Trophoblast cell (in vitro differentiated cells and primary cell): ENCODE results near the gene SP6.

Experiments used
- DNase-seq, 2 donors: peaks; one replicate each; pipeline ENCODE4 v3.0.0-alpha.2; 2016
- H2AFZ ChIP-seq: 2 replicates; pipeline ENCODE4 v1.6.1; 2013; ENCODE audit warnings: low read length, moderate library complexity, mild to moderate bottlenecking; ENCODE audit not compliant: insufficient read depth, poor library complexity
- H2AK5ac ChIP-seq: 2 replicates; pipeline ENCODE4 v1.6.1; 2013; ENCODE audit warnings: mild to moderate bottlenecking, low read length
- H2BK120ac ChIP-seq: 2 replicates; pipeline ENCODE4 v1.6.1; 2013; ENCODE audit warnings: low read length, mild to moderate bottlenecking, moderate library complexity; ENCODE audit not compliant: insufficient read depth, poor library complexity
- H2BK12ac ChIP-seq: 2 replicates; pipeline ENCODE4 v1.6.1; 2013; ENCODE audit warnings: mild to moderate bottlenecking, low read length, moderate library complexity
- H2BK5ac ChIP-seq: 2 replicates; pipeline ENCODE4 v1.6.1; 2013; ENCODE audit warnings: low read length, low read depth, moderate library complexity, mild to moderate bottlenecking; ENCODE audit not compliant: poor library complexity
- H3K14ac ChIP-seq: 2 replicates; pipeline ENCODE4 v1.6.1; 2013; ENCODE audit warnings: mild to moderate bottlenecking, low read length
- H3K18ac ChIP-seq: 2 replicates; pipeline ENCODE4 v1.6.1; 2013; ENCODE audit warnings: mild to moderate bottlenecking, low read length
- H3K23ac ChIP-seq: 2 replicates; pipeline ENCODE4 v1.6.1; 2013; ENCODE audit warnings: low read length
- H3K27ac ChIP-seq: 2 replicates; pipeline ENCODE4 v1.5.1; 2013; ENCODE audit warnings: low read depth, mild to moderate bottlenecking, inconsistent platforms, low read length, moderate library complexity
- H3K27me3 ChIP-seq: 2 replicates; pipeline ENCODE4 v1.6.1; 2013; ENCODE audit warnings: inconsistent platforms, mild to moderate bottlenecking, low read length, moderate library complexity; ENCODE audit not compliant: insufficient read depth
- H3K36me3 ChIP-seq, 2 experiments: 1 replicate in 1 of 2; 2 replicates in 1 of 2; pipeline ENCODE4 v1.6.1; 2013; ENCODE audit warnings: low read length in 2 of 2, mild to moderate bottlenecking in 2 of 2, moderate library complexity in 1 of 2; ENCODE audit not compliant: insufficient read depth in 2 of 2, control insufficient read depth in 1 of 2
- H3K4ac ChIP-seq: 2 replicates; pipeline ENCODE4 v1.6.1; 2013; ENCODE audit warnings: low read depth, mild to moderate bottlenecking, low read length, moderate library complexity
- H3K4me1 ChIP-seq, 2 experiments: 1 replicate in 1 of 2; 2 replicates in 1 of 2; pipeline ENCODE4 v1.6.1; 2013; ENCODE audit warnings: low read length in 2 of 2, mild to moderate bottlenecking in 2 of 2, moderate library complexity in 1 of 2; ENCODE audit not compliant: insufficient read depth in 2 of 2, control insufficient read depth in 1 of 2
- H3K4me2 ChIP-seq: 2 replicates; pipeline ENCODE4 v1.6.1; 2013; ENCODE audit warnings: inconsistent platforms, mild to moderate bottlenecking, low read length, moderate library complexity
- H3K4me3 ChIP-seq: 2 replicates; pipeline ENCODE4 v1.5.1; 2013; ENCODE audit warnings: mild to moderate bottlenecking, low read depth, low read length, inconsistent platforms
- H3K79me1 ChIP-seq: one replicate; pipeline ENCODE4 v1.6.1; 2013; ENCODE audit warnings: low read length
- H3K79me2 ChIP-seq: 2 replicates; pipeline ENCODE4 v1.6.1; 2013; ENCODE audit warnings: low read length, mild to moderate bottlenecking; ENCODE audit not compliant: control insufficient read depth, insufficient read depth, poor library complexity
- H3K9ac ChIP-seq: 2 replicates; pipeline ENCODE4 v1.6.1; 2013; ENCODE audit warnings: mild to moderate bottlenecking, low read length
- H3K9me3 ChIP-seq: 2 replicates; pipeline ENCODE4 v1.6.1; 2013; ENCODE audit warnings: low read depth, mild to moderate bottlenecking, control low read depth, inconsistent platforms, low read length; ENCODE audit not compliant: insufficient read depth
- H4K12ac ChIP-seq: 2 replicates; pipeline ENCODE4 v1.6.1; 2013; ENCODE audit warnings: low read depth, mild to moderate bottlenecking, low read length, moderate library complexity
- H4K8ac ChIP-seq: 2 replicates; pipeline ENCODE4 v1.6.1; 2013; ENCODE audit warnings: low read depth, mild to moderate bottlenecking, low read length, moderate library complexity
- H4K91ac ChIP-seq: one replicate; pipeline ENCODE4 v1.6.1; 2013; ENCODE audit warnings: low read depth, mild to moderate bottlenecking, low read length, moderate library complexity
- WGBS: extraction: QIAGEN DNeasy Blood & Tissue Kit; methylation state at CpG from one replicate; pipeline ENCODE4 v1.1.7; 2013; ENCODE audit warnings: missing lambda C conversion rate; ENCODE audit not compliant: insufficient read length, insufficient coverage; ENCODE audit errors: extremely low coverage; 5-methylcytosine and 5-hydroxymethylcytosine counted together

SP6 gene

DNA sequence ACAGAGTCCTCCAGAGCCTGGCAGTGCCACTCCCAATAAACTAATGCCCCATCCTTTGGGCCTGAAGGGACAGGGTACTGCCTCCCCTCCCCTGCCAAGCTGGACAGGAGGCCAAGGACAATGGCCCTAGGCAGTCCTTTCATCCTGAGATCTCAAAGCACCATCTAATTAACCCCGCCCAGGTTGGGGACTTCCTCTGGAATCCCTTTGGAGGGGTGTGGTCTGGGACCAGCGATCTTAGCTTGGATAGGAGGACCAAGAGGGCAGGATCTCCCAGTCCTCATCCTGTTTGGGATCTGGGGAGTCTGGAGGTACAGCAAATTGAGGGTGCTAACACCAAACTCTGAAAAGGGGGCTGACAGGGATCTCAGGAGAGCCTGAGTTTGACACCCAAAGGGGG lies 18.2 kb upstream of the SP6 start:
- Histone ChIP-seq H3K23ac (no peak overlapping the region), H2AK5ac (no peak overlapping the region), H3K18ac (no peak overlapping the region), H3K27ac (peak overlapping the region; percentile 30), H4K8ac (peak overlapping the region; percentile 22), H3K36me3 (no peaks in the 10 kb centered on the region), H2BK12ac (no peak overlapping the region), H4K91ac (peak overlapping the region; percentile 71), H3K4me1 (peaks cover 31 to 35% of the 10 kb centered on the region in 2 experiments), H3K14ac (no peak overlapping the region), H3K4me3 (no peak overlapping the region), H2BK5ac (no peak overlapping the region), H3K9me3 (no peaks in the 10 kb centered on the region), H3K79me2 (peaks cover 2% of the 10 kb centered on the region), H2BK120ac (peak overlapping the region; percentile 20), H3K79me1 (peaks cover 28% of the 10 kb centered on the region), H3K4me2 (no peak overlapping the region), H4K12ac (no peak overlapping the region), H3K27me3 (no peaks in the 10 kb centered on the region), H3K9ac (no peak overlapping the region), H3K4ac (no peak overlapping the region), H2AFZ (no peak overlapping the region)
- DNase-seq = no peak
- WGBS = no CpG with 5 or more reads among the region's 2 CpGs

DNA sequence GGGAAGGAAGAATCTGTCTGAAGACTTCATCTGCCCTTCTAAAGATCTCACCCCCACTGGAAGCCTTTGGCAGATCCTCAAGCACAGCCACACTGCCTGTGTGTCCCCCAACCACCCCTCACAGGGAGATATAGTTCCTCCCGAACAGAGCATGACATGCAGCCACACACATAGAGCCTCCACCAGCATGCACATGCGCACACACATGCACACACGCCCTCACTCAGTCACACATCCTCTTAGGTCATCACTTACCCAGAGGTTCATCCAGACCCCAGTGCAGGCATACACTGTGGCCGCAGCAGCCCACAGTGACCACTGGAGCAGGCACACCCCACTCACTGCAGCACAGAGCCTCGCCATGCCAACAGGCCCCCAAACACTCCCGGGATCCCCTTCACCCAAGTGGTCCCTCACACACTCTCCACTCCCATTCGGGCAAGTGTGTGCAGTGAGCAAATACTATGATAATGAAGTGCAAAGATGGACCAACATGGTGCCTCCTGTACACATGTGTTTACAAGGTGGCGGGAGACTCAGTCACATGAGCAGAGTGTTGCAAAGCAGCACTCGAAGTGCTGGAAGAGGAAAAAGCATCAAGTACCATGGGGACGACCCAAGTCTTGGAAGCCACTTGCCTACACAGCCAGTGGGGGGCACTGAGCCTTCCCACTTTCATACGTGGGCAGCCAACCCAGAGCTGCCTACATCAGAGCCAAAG lies 17.0 kb upstream of the SP6 start:
- H3K23ac ChIP-seq = no peak overlapping the region
- DNase-seq = no peak
- no peak overlapping the region for H3K18ac ChIP-seq
- H2AFZ ChIP-seq = no peak overlapping the region
- H3K79me2 ChIP-seq = peaks cover 2% of the 10 kb centered on the region
- no peak overlapping the region for H3K4me3 ChIP-seq
- WGBS = no CpG with 5 or more reads among the region's 11 CpGs
- H3K27ac ChIP-seq = no peak overlapping the region
- H2BK12ac ChIP-seq = peak overlapping the region; percentile 7
- no peak overlapping the region for H3K9ac ChIP-seq
- peaks cover 22% of the 10 kb centered on the region for H3K79me1 ChIP-seq
- H3K36me3 ChIP-seq = no peaks in the 10 kb centered on the region
- H3K9me3 ChIP-seq = no peaks in the 10 kb centered on the region
- peaks cover 27 to 28% of the 10 kb centered on the region in 2 experiments for H3K4me1 ChIP-seq
- H2AK5ac ChIP-seq = peak overlapping the region; percentile 26
- no peak overlapping the region for H4K12ac ChIP-seq
- no peak overlapping the region for H2BK5ac ChIP-seq
- no peak overlapping the region for H3K4me2 ChIP-seq
- peak overlapping the region; percentile 57 for H2BK120ac ChIP-seq
- H4K91ac ChIP-seq = peak overlapping the region; percentile 71
- H3K14ac ChIP-seq = no peak overlapping the region
- peak overlapping the region; percentile 15 for H4K8ac ChIP-seq
- H3K4ac ChIP-seq = no peak overlapping the region
- no peaks in the 10 kb centered on the region for H3K27me3 ChIP-seq

DNA sequence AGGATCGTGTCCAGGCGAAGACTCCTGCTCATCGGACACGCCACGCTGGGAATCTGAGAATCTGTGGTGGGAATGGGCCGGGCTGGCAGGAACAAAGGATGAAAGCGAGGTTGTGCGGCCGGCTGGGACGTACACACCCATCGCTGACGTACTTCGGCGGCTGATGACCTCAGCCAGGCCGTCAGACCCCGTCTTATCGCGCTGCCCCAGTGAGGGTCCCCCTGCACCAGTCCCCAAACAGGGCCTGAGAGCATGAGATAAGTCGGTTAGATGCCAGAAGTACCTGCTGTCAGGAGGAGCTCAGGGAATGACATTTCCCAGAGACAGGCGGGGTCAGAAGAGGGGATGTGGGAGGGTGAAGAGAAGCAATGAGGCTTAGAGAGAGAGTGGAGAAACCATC lies 16.0 kb upstream of the SP6 start:
- peaks cover 23 to 24% of the 10 kb centered on the region in 2 experiments for H3K4me1 ChIP-seq
- H3K18ac ChIP-seq = no peak overlapping the region
- H3K79me2 ChIP-seq = no peaks in the 10 kb centered on the region
- H3K9me3 ChIP-seq = no peaks in the 10 kb centered on the region
- peak overlapping the region; percentile 35 for H2AK5ac ChIP-seq
- H3K79me1 ChIP-seq = peaks cover 19% of the 10 kb centered on the region
- no peak overlapping the region for H3K9ac ChIP-seq
- no peak overlapping the region for H2AFZ ChIP-seq
- no peak overlapping the region for H4K12ac ChIP-seq
- no peak overlapping the region for H3K4ac ChIP-seq
- no peaks in the 10 kb centered on the region for H3K27me3 ChIP-seq
- no CpG with 5 or more reads among the region's 20 CpGs for WGBS
- no peak overlapping the region for H3K14ac ChIP-seq
- no peak overlapping the region for H3K4me3 ChIP-seq
- H3K27ac ChIP-seq = peak overlapping the region; percentile 24
- H3K4me2 ChIP-seq = no peak overlapping the region
- no peak for DNase-seq
- H4K8ac ChIP-seq = peak overlapping the region; percentile 50
- H3K23ac ChIP-seq = no peak overlapping the region
- H2BK5ac ChIP-seq = no peak overlapping the region
- peak overlapping the region; percentile 64 for H4K91ac ChIP-seq
- no peaks in the 10 kb centered on the region for H3K36me3 ChIP-seq
- H2BK120ac ChIP-seq = peak overlapping the region; percentile 57
- no peak overlapping the region for H2BK12ac ChIP-seq

DNA sequence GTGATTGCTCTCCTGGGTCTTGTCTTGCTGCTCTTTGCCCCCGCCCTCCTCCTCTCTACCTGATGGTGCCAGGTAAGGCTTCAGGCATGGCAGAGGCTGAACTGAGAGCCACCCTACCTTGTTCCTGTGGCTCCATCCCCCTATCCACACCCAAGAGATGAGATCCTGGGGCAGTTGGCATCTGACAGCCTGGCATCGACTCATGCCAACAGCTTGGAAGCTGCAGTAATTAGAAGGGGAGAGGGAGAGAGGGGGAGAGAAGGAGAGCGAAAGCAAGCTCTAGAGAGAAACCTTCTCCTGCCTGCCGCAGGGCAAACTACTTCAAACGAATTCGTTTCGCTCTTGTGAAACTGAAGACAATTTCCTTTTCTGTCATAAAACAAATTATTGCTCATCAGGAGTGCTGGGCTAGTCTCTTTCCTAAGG lies 13.8 kb upstream of the SP6 start:
- Histone ChIP-seq H3K23ac (no peak overlapping the region), H2AFZ (no peak overlapping the region), H3K79me1 (peaks cover 15% of the 10 kb centered on the region), H3K4me2 (no peak overlapping the region), H3K4me3 (no peak overlapping the region), H3K79me2 (no peaks in the 10 kb centered on the region), H2AK5ac (peak overlapping the region; percentile 30), H2BK12ac (peak overlapping the region; percentile 62), H4K8ac (no peak overlapping the region), H2BK120ac (no peak overlapping the region), H3K4ac (peak overlapping the region; percentile 5), H3K9ac (no peak overlapping the region), H3K14ac (no peak overlapping the region), H3K36me3 (no peaks in the 10 kb centered on the region), H3K27ac (no peak overlapping the region), H3K27me3 (no peaks in the 10 kb centered on the region), H4K91ac (no peak overlapping the region), H2BK5ac (no peak overlapping the region), H3K4me1 (peaks cover 23% of the 10 kb centered on the region in 2 experiments), H3K18ac (no peak overlapping the region), H4K12ac (no peak overlapping the region), H3K9me3 (no peaks in the 10 kb centered on the region)
- peak; percentile 66 to 81 for DNase-seq
- no CpG with 5 or more reads among the region's 7 CpGs for WGBS
